Loucy (cell line): ENCODE results near the gene TRIM74.
"Not testable (repeated sequence)": the region's sequence is repeated elsewhere in the genome, so short reads cannot be mapped to it uniquely, and the experiment has no call there.

ENCODE experiments used
- CTCF ChIP-seq: fragments of 200-600 bp; sonication (generic); conservative IDR thresholded peaks from 2 replicates; pipeline ENCODE4 v1.5.1; 2014; ENCODE audit warnings: mild to moderate bottlenecking, antibody characterized with exemption, low read length
- EZH2phosphoT487 ChIP-seq: fragments of 200-600 bp; IDR thresholded peaks from 2 replicates; pipeline ENCODE4 v1.6.1; 2018; ENCODE audit warnings: antibody characterized with exemption, mild to moderate bottlenecking, moderate library complexity, borderline replicate concordance

GRCh38 chr7:72950432-72950831, 18.8 kb downstream of the TRIM74 start:
- not testable (repeated sequence) for TF ChIP-seq CTCF, EZH2phosphoT487
